ENCODE measurements around the gene BHMT.

DNA sequence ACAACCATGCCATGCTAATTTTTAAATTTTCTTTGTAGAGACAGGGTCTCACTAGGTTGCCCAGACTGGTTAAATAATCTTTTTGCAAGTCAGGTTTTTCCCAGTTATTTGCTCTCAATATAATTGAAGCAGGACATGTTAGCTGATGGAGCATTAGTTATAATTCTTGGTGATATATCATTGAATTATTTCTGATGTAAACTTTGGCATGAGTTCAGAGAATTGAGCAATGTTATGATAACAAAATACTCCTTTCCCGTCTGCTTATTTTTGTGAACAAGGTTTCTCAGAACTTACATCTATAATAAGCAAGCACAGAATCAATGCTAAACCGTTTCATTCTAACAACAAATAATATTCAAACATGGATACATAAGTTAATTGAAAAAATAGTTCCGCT, 37.8 kb downstream of the BHMT start:
- TF ChIP-seq, protein P1, sequence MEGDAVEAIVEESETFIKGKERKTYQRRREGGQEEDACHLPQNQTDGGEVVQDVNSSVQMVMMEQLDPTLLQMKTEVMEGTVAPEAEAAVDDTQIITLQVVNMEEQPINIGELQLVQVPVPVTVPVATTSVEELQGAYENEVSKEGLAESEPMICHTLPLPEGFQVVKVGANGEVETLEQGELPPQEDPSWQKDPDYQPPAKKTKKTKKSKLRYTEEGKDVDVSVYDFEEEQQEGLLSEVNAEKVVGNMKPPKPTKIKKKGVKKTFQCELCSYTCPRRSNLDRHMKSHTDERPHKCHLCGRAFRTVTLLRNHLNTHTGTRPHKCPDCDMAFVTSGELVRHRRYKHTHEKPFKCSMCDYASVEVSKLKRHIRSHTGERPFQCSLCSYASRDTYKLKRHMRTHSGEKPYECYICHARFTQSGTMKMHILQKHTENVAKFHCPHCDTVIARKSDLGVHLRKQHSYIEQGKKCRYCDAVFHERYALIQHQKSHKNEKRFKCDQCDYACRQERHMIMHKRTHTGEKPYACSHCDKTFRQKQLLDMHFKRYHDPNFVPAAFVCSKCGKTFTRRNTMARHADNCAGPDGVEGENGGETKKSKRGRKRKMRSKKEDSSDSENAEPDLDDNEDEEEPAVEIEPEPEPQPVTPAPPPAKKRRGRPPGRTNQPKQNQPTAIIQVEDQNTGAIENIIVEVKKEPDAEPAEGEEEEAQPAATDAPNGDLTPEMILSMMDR (IDR thresholded peaks at IDR 0.05), result no peak
- TF ChIP-seq, protein P2, sequence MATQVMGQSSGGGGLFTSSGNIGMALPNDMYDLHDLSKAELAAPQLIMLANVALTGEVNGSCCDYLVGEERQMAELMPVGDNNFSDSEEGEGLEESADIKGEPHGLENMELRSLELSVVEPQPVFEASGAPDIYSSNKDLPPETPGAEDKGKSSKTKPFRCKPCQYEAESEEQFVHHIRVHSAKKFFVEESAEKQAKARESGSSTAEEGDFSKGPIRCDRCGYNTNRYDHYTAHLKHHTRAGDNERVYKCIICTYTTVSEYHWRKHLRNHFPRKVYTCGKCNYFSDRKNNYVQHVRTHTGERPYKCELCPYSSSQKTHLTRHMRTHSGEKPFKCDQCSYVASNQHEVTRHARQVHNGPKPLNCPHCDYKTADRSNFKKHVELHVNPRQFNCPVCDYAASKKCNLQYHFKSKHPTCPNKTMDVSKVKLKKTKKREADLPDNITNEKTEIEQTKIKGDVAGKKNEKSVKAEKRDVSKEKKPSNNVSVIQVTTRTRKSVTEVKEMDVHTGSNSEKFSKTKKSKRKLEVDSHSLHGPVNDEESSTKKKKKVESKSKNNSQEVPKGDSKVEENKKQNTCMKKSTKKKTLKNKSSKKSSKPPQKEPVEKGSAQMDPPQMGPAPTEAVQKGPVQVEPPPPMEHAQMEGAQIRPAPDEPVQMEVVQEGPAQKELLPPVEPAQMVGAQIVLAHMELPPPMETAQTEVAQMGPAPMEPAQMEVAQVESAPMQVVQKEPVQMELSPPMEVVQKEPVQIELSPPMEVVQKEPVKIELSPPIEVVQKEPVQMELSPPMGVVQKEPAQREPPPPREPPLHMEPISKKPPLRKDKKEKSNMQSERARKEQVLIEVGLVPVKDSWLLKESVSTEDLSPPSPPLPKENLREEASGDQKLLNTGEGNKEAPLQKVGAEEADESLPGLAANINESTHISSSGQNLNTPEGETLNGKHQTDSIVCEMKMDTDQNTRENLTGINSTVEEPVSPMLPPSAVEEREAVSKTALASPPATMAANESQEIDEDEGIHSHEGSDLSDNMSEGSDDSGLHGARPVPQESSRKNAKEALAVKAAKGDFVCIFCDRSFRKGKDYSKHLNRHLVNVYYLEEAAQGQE (IDR thresholded peaks at IDR 0.05; ENCODE audit: insufficient read depth in 1 of 2, low read depth in 2 of 2, low read length in 1 of 2), result no peak
- TF ChIP-seq POLR2AphosphoS5 (IDR thresholded peaks at IDR 0.05; ENCODE audit: low read depth, low read length) (no peak), TCF7L2 (IDR thresholded peaks at IDR 0.05; ENCODE audit: low read depth, low read length) (no peak), SIN3A (IDR thresholded peaks at IDR 0.05; ENCODE audit: borderline replicate concordance, insufficient read depth, low read depth, low read length) (no peak)

Measured in Panc1 (cell line).